Measurements from ENCODE around the gene PDC.
A peak's percentile ranks its signal among the peaks of the same experiment; 100 is the strongest.

Gene PDC

DNA sequence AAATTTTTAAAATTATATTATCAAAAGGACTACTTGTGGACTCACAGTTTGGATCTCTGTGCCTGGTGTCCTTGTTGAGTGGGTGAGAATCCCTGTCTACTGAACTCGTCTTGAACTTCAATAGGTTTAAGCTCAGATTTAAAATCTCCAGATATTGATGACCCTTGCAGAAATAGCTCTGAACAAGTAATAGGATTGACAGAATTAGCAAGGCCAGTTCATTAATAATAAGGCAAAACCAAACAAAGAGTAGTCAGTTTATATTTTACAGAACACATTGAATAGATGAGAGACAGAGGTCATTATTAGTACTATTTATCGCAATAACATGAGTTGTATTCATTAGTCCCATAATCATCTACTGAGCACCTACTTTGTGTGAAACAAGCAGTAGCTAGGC is at the start of gene PDC:
TSS of gene PDC (minus strand) at position 101 of the 400 bp plus-strand sequence. CDS start 11,655 bp downstream, outside the sequence.
- TF ChIP-seq, protein P1, sequence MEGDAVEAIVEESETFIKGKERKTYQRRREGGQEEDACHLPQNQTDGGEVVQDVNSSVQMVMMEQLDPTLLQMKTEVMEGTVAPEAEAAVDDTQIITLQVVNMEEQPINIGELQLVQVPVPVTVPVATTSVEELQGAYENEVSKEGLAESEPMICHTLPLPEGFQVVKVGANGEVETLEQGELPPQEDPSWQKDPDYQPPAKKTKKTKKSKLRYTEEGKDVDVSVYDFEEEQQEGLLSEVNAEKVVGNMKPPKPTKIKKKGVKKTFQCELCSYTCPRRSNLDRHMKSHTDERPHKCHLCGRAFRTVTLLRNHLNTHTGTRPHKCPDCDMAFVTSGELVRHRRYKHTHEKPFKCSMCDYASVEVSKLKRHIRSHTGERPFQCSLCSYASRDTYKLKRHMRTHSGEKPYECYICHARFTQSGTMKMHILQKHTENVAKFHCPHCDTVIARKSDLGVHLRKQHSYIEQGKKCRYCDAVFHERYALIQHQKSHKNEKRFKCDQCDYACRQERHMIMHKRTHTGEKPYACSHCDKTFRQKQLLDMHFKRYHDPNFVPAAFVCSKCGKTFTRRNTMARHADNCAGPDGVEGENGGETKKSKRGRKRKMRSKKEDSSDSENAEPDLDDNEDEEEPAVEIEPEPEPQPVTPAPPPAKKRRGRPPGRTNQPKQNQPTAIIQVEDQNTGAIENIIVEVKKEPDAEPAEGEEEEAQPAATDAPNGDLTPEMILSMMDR (conservative IDR thresholded peaks at IDR 0.05; ENCODE audit: low read depth), result no peak
- ChIA-PET CTCF (no interaction called here), POLR2A (ENCODE audit: low non-redundant PET) (no interaction called here)
- DNase-seq (ENCODE audit: low spot score), result no peak
- no peak within 1 kb of the TSS for H3K27ac ChIP-seq

- no peak overlapping the region for H3K27ac ChIP-seq
- no peak for DNase-seq (ENCODE audit: low spot score)
- TF ChIP-seq, protein P1 (conservative IDR thresholded peaks at IDR 0.05; ENCODE audit: low read depth), result no peak
- ChIA-PET CTCF (interaction anchor here (0.6 kb wide), 1 partner anchor 33 kb away, joined by 3 read pairs; no protein-coding TSS in a partner anchor), POLR2A (ENCODE audit: low non-redundant PET) (no interaction called here)
These were observed 42.3 kb upstream of the PDC start for GRCh38 chr1:186503190-186503589.

GRCh38 chr1:186502087-186502486 is 41.2 kb upstream of the PDC start:
- TF ChIP-seq, protein P1 (conservative IDR thresholded peaks at IDR 0.05; ENCODE audit: low read depth), result no peak
- POLR2A ChIA-PET (ENCODE audit: low non-redundant PET), result no interaction called here
- H3K27ac ChIP-seq, result no peak overlapping the region
- CTCF ChIA-PET, result no interaction called here
- DNase-seq (ENCODE audit: low spot score), result no peak

DNA sequence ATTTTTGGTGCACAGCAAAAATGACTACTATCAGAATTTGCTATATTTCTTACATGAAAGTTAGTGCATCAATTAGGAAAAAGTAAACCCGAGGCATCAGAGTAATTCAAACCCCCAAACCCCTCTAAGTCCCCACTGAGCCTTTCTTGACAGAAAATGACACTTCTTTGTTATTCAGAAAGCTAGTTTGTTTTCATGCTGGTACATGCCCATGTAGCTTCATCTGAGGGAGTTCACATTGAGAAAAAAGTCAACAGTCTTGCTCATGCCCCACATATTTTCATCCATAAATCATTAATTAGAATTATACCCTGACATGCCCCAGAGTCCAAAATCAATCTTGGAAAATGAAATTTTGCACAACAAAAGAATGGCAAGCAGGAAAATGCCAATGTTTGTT is 39.9 kb upstream of the PDC start:
- POLR2A ChIA-PET (ENCODE audit: low non-redundant PET), result no interaction called here
- TF ChIP-seq, protein P1 (conservative IDR thresholded peaks at IDR 0.05; ENCODE audit: low read depth), result no peak
- DNase-seq (ENCODE audit: low spot score), result peak; percentile 23
- no peak overlapping the region for H3K27ac ChIP-seq
- CTCF ChIA-PET, result no interaction called here

GRCh38 chr1:186499571-186499970 is 38.7 kb upstream of the PDC start:
- POLR2A ChIA-PET (ENCODE audit: low non-redundant PET), result no interaction called here
- no peak overlapping the region for H3K27ac ChIP-seq
- CTCF ChIA-PET, result interaction anchor here (0.6 to 2.3 kb wide), 2 partner anchors 17 to 552 kb away, joined by 7 read pairs; no protein-coding TSS in a partner anchor
- DNase-seq (ENCODE audit: low spot score), result no peak
- TF ChIP-seq, protein P1 (conservative IDR thresholded peaks at IDR 0.05; ENCODE audit: low read depth), result no peak

- POLR2A ChIA-PET (ENCODE audit: low non-redundant PET), result no interaction called here
- peak; percentile 14 for DNase-seq (ENCODE audit: low spot score)
- TF ChIP-seq, protein P1 (conservative IDR thresholded peaks at IDR 0.05; ENCODE audit: low read depth), result no peak
- H3K27ac ChIP-seq, result no peak overlapping the region
- CTCF ChIA-PET, result interaction anchor here (2.3 kb wide), 1 partner anchor 16 kb away, joined by 7 read pairs; no protein-coding TSS in a partner anchor
These were observed 37.9 kb upstream of the PDC start for GRCh38 chr1:186498695-186499389.
